ENCODE data around the gene DNAAF5.

The DNAAF5 gene

GRCh38 chr7:707296-708000 lies 19.1 kb upstream of the DNAAF5 start:
- H3K27ac ChIP-seq, result no peak overlapping the region
- TF ChIP-seq CTCF (IDR thresholded peaks at IDR 0.05), result no peak
- TF ChIP-seq ZFX (IDR thresholded peaks at IDR 0.05; ENCODE audit: borderline replicate concordance), result no peak

GRCh38 chr7:710161-710560 lies 16.3 kb upstream of the DNAAF5 start:
- TF ChIP-seq ZFX (IDR thresholded peaks at IDR 0.05; ENCODE audit: borderline replicate concordance) (no peak), CTCF (IDR thresholded peaks at IDR 0.05) (no peak)

GRCh38 chr7:711093-711921 lies 15.2 kb upstream of the DNAAF5 start:
- no peak for TF ChIP-seq ZFX (IDR thresholded peaks at IDR 0.05; ENCODE audit: borderline replicate concordance)
- TF ChIP-seq CTCF (IDR thresholded peaks at IDR 0.05), result no peak
- H3K27ac ChIP-seq, result no peak overlapping the region

More at GRCh38 chr7:710161-710560, 16.3 kb upstream of the DNAAF5 start:
- H3K27ac ChIP-seq, result no peak overlapping the region

- TF ChIP-seq CTCF (IDR thresholded peaks at IDR 0.05) (no peak), ZFX (IDR thresholded peaks at IDR 0.05; ENCODE audit: borderline replicate concordance) (no peak)
These were observed 14.5 kb upstream of the DNAAF5 start for GRCh38 chr7:711922-712380.

GRCh38 chr7:712381-713138 lies 13.9 kb upstream of the DNAAF5 start:
- no peak overlapping the region for H3K27ac ChIP-seq
- no peak for TF ChIP-seq CTCF (IDR thresholded peaks at IDR 0.05)
- TF ChIP-seq ZFX (IDR thresholded peaks at IDR 0.05; ENCODE audit: borderline replicate concordance), result no peak

More at GRCh38 chr7:711922-712380, 14.5 kb upstream of the DNAAF5 start:
- H3K27ac ChIP-seq, result no peak overlapping the region

- no peak overlapping the region for H3K27ac ChIP-seq
- TF ChIP-seq CTCF (IDR thresholded peaks at IDR 0.05) (no peak), ZFX (IDR thresholded peaks at IDR 0.05; ENCODE audit: borderline replicate concordance) (no peak)
These were observed 13.4 kb upstream of the DNAAF5 start for GRCh38 chr7:713139-713457.
